ENCODE measurements around the gene IL12RB2.
"Not testable (repeated sequence)": the region's sequence is repeated elsewhere in the genome, so short reads cannot be mapped to it uniquely, and the experiment has no call there.

- TF ChIP-seq, protein P1, sequence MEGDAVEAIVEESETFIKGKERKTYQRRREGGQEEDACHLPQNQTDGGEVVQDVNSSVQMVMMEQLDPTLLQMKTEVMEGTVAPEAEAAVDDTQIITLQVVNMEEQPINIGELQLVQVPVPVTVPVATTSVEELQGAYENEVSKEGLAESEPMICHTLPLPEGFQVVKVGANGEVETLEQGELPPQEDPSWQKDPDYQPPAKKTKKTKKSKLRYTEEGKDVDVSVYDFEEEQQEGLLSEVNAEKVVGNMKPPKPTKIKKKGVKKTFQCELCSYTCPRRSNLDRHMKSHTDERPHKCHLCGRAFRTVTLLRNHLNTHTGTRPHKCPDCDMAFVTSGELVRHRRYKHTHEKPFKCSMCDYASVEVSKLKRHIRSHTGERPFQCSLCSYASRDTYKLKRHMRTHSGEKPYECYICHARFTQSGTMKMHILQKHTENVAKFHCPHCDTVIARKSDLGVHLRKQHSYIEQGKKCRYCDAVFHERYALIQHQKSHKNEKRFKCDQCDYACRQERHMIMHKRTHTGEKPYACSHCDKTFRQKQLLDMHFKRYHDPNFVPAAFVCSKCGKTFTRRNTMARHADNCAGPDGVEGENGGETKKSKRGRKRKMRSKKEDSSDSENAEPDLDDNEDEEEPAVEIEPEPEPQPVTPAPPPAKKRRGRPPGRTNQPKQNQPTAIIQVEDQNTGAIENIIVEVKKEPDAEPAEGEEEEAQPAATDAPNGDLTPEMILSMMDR (IDR thresholded peaks at IDR 0.05), result not testable (repeated sequence)
- not testable (repeated sequence) for TF ChIP-seq EZH2, EZH2phosphoT487 (IDR thresholded peaks at IDR 0.05)
Measured at GRCh38 chr1:67400029-67400786, 92.5 kb downstream of the IL12RB2 start.

Measured in neural progenitor cell (in vitro differentiated cells).